Measurements from ENCODE around the gene RHD. TPM values are rescaled to one million over a fixed set of nuclear protein-coding genes. Genes with fewer than 3 reads are reported as not detected.

The RHD gene
- total and polyA plus RNA-seq, 10 of the 15 experiments (the other 5 are each of a cell fraction or from before 2014, with no cell fraction given) = 0.02 to 0.34 (median 0.18) TPM; not detected in 6

DNA sequence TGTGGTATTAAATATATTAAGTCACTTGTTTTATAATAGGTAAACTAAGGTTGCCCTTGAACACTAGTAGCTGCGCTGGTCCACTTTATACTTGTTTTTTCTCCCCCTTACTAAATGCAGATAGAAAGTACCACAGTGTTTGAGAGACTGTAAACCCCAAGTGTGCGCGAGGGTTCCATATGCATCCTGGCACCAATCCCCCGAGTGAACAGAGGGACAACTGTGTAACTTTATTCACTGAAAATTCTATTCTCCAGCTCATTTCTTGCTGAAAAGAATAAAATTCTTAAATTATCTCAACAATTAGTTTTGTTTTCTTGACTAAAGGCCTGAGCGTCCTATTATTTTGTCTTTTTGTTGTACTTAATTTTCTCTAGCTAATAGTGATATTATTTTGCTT is 26.9 kb upstream of the RHD start:
- Histone ChIP-seq H3K79me2 (ENCODE audit: control insufficient read depth, insufficient read depth, low read length) (peaks cover 46% of the 10 kb centered on the region), H3K4me2 (ENCODE audit: control insufficient read depth, insufficient read depth) (peak overlapping the region; percentile 85), H3K9me3 (replicated peaks; ENCODE audit: control insufficient read depth, insufficient read depth, low read length) (no peaks in the 10 kb centered on the region), H3K4me1 (ENCODE audit: control insufficient read depth, insufficient read depth, low read length) (peaks cover 14% of the 10 kb centered on the region), H4K20me1 (ENCODE audit: control insufficient read depth, insufficient read depth) (peaks cover 3% of the 10 kb centered on the region), H3K4me3 (peak overlapping the region; percentile 97), H3K27me3 (replicated peaks in 1 of 2; ENCODE audit: control insufficient read depth in 2 of 2, insufficient read depth in 2 of 2, low read length in 1 of 2) (no peaks in the 10 kb centered on the region), H2AFZ (ENCODE audit: control insufficient read depth, low read depth, low read length) (no peak overlapping the region), H3K27ac (ENCODE audit: control insufficient read depth, insufficient read depth) (no peak overlapping the region), H3K36me3 (ENCODE audit: control insufficient read depth in 2 of 2, insufficient read depth in 2 of 2, low read length in 1 of 2) (peaks cover 0 to 29% of the 10 kb centered on the region in 2 experiments; a peak in 3 of 4 replicates), H3K9ac (ENCODE audit: control insufficient read depth, insufficient read depth, low read length) (peak overlapping the region; percentile 99; the same call in 1 of the 2 replicates)
- no peak for DNase-seq (ENCODE audit: low read depth, low spot score)
- in situ Hi-C loops (cut with MboI) (loop anchor here (25.0 kb wide), 1 partner anchor 1458 kb away; the partner anchor contains the start of genes LYPLA2 and PITHD1), intact Hi-C loops (cut with micrococcal nuclease; ENCODE audit: unreplicated experiment) (loop anchor here (5.0 to 10.0 kb wide), 2 partner anchors 92 to 559 kb away; partner anchors contain the start of genes SELENON and TMEM50A)
- SMC1A ChIA-PET (ENCODE audit: uncharacterized antibody, unreplicated experiment) = interaction anchor here (0.5 to 1.6 kb wide), 5 partner anchors 8 to 200 kb away, joined by 3 to 6 read pairs (median 4); partner anchors contain the start of gene SYF2
- FAIRE-seq = no peak
- CTCF ChIA-PET = interaction anchor here (0.5 to 3.3 kb wide), 3 partner anchors 9 to 539 kb away, joined by 3 to 10 read pairs (median 5); partner anchors contain the start of gene SYF2
- no peak for TF ChIP-seq CHD4 (IDR thresholded peaks at IDR 0.05)
- POLR2A ChIA-PET = interaction anchor here (1.0 to 1.8 kb wide), 2 partner anchors 9 to 13 kb away, joined by 3 to 14 read pairs; partner anchors contain the start of gene SYF2
- WGBS (ENCODE audit: insufficient coverage, insufficient replicate concordance, low lambda C conversion rate, missing lambda C conversion rate) = 68% methylated on average over 5 of the region's 5 CpGs
- ATAC-seq = no peak
- RAD21 ChIA-PET (ENCODE audit: unreplicated experiment) = interaction anchor here (0.9 to 1.3 kb wide), 2 partner anchors 9 to 13 kb away, joined by 3 to 6 read pairs; partner anchors contain the start of gene SYF2
- no TSS peak for BruUV-seq (replicated peaks)

- SMC1A ChIA-PET (ENCODE audit: uncharacterized antibody, unreplicated experiment) = interaction anchor here (0.7 to 0.9 kb wide), 2 partner anchors 9 to 107 kb away, joined by 3 read pairs; no protein-coding TSS in a partner anchor
- H2AFZ ChIP-seq (ENCODE audit: control insufficient read depth, low read depth, low read length) = no peak overlapping the region
- ATAC-seq = peak; percentile 19
- peak; percentile 56 for TF ChIP-seq NR2F1 (conservative IDR thresholded peaks at IDR 0.05)
- TF ChIP-seq CHD4 (IDR thresholded peaks at IDR 0.05) = no peak
- no peak for TF ChIP-seq SMAD5 (IDR thresholded peaks at IDR 0.05; ENCODE audit: low read depth)
- no peak for TF ChIP-seq POLR2A (IDR thresholded peaks at IDR 0.05; ENCODE audit: low read depth, low read length)
- TF ChIP-seq ZBTB33 (IDR thresholded peaks at IDR 0.05) = no peak
- TF ChIP-seq, protein P1, sequence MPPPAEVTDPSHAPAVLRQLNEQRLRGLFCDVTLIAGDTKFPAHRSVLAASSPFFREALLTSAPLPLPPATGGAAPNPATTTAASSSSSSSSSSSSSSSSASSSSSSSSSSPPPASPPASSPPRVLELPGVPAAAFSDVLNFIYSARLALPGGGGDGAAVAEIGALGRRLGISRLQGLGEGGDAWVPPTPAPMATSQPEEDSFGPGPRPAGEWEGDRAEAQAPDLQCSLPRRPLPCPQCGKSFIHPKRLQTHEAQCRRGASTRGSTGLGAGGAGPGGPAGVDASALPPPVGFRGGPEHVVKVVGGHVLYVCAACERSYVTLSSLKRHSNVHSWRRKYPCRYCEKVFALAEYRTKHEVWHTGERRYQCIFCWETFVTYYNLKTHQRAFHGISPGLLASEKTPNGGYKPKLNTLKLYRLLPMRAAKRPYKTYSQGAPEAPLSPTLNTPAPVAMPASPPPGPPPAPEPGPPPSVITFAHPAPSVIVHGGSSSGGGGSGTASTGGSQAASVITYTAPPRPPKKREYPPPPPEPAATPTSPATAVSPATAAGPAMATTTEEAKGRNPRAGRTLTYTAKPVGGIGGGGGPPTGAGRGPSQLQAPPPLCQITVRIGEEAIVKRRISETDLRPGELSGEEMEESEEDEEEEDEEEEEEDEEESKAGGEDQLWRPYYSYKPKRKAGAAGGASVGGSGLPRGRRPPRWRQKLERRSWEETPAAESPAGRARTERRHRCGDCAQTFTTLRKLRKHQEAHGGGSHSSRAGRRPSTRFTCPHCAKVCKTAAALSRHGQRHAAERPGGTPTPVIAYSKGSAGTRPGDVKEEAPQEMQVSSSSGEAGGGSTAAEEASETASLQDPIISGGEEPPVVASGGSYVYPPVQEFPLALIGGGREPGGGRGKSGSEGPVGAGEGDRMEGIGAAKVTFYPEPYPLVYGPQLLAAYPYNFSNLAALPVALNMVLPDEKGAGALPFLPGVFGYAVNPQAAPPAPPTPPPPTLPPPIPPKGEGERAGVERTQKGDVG (CRISPR knock-in tag; IDR thresholded peaks at IDR 0.05) = no peak
- no peak for TF ChIP-seq SIN3A (IDR thresholded peaks at IDR 0.05; ENCODE audit: low read depth, low read length)
- no peak for TF ChIP-seq SREBF2 (IDR thresholded peaks at IDR 0.05; ENCODE audit: low read length)
- TF ChIP-seq STAT1 (conservative IDR thresholded peaks at IDR 0.05) = no peak
- TF ChIP-seq SUPT20H (IDR thresholded peaks at IDR 0.05; ENCODE audit: borderline replicate concordance, control insufficient read depth, low read depth, low read length) = no peak
Observed at GRCh38 chr1:25245809-25246599, 26.3 kb upstream of the RHD start.

More at GRCh38 chr1:25245809-25246599, 26.3 kb upstream of the RHD start:
- WGBS (ENCODE audit: insufficient coverage, insufficient replicate concordance, low lambda C conversion rate, missing lambda C conversion rate) = 22% methylated on average over 30 of the region's 30 CpGs
- in situ Hi-C loops (cut with MboI) (loop anchor here (25.0 kb wide), 1 partner anchor 1459 kb away; the partner anchor contains the start of genes LYPLA2 and PITHD1), intact Hi-C loops (cut with micrococcal nuclease; ENCODE audit: unreplicated experiment) (loop anchor here (5.0 to 10.0 kb wide), 2 partner anchors 91 to 559 kb away; partner anchors contain the start of genes SELENON and TMEM50A)
- ChIA-PET POLR2A (interaction anchor here (0.6 to 1.8 kb wide), 2 partner anchors 14 to 1065 kb away, joined by 5 to 14 read pairs; partner anchors contain the start of gene SYF2), RAD21 (ENCODE audit: unreplicated experiment) (no interaction called here), CTCF (interaction anchor here (1.0 to 3.3 kb wide), 3 partner anchors 9 to 236 kb away, joined by 3 to 10 read pairs (median 5); partner anchors contain the start of gene SYF2)
- Histone ChIP-seq H3K4me1 (ENCODE audit: control insufficient read depth, insufficient read depth, low read length) (peaks cover 9% of the 10 kb centered on the region), H3K79me2 (ENCODE audit: control insufficient read depth, insufficient read depth, low read length) (peaks cover 46% of the 10 kb centered on the region), H3K27me3 (replicated peaks in 1 of 2; ENCODE audit: control insufficient read depth in 2 of 2, insufficient read depth in 2 of 2, low read length in 1 of 2) (no peaks in the 10 kb centered on the region), H3K36me3 (ENCODE audit: control insufficient read depth in 2 of 2, insufficient read depth in 2 of 2, low read length in 1 of 2) (peaks cover 0 to 23% of the 10 kb centered on the region in 2 experiments; a peak in 3 of 4 replicates), H3K9ac (ENCODE audit: control insufficient read depth, insufficient read depth, low read length) (peak overlapping the region; percentile 99), H3K4me2 (ENCODE audit: control insufficient read depth, insufficient read depth) (peak overlapping the region; percentile 85), H3K4me3 (peak overlapping the region; percentile 97), H3K27ac (ENCODE audit: control insufficient read depth, insufficient read depth) (peak overlapping the region; percentile 97), H3K9me3 (replicated peaks; ENCODE audit: control insufficient read depth, insufficient read depth, low read length) (no peaks in the 10 kb centered on the region), H4K20me1 (ENCODE audit: control insufficient read depth, insufficient read depth) (peaks cover 3% of the 10 kb centered on the region)
- DNase-seq (ENCODE audit: low read depth, low spot score) = no peak
- no TSS peak for BruUV-seq (replicated peaks)
- no peak for FAIRE-seq
